Peyer's patch (tissue), 4 donors: ENCODE data around the gene TNFRSF17. TPM values are rescaled to one million over a fixed set of nuclear protein-coding genes. Genes with fewer than 3 reads are reported as not detected.
"Not testable (repeated sequence)": the region's sequence is repeated elsewhere in the genome, so short reads cannot be mapped to it uniquely, and the experiment has no call there.

Experiments used
- DNase-seq, 3 donors: peaks; one replicate each; pipeline ENCODE4 v3.0.0-alpha.2; 2017 to 2019
- H3K27ac ChIP-seq, 4 donors: fragments of 200-600 bp; sonication (generic); one replicate each; pipeline ENCODE4 v1.5.1; 2016 to 2019
- H3K27me3 ChIP-seq, 2 donors: fragments of 200-600 bp; sonication (generic); one replicate each; pipeline ENCODE4 v1.5.1; 2019
- H3K36me3 ChIP-seq, 3 donors: fragments of 200-600 bp; sonication (generic); one replicate each; pipeline ENCODE4 v1.5.1; 2016 to 2019
- H3K4me1 ChIP-seq, 4 donors: fragments of 200-600 bp; sonication (generic); one replicate each; pipeline ENCODE4 v1.5.1; 2016 to 2019
- H3K4me3 ChIP-seq, 4 donors: fragments of 200-600 bp; sonication (generic); 1 replicate in 3 of 4; 2 replicates in 1 of 4; pipeline ENCODE4 v1.5.1; 2016 to 2019; ENCODE audit warnings: mild to moderate bottlenecking in 1 of 4
- H3K9me3 ChIP-seq, 4 donors: fragments of 200-600 bp; sonication (generic); one replicate each; pipeline ENCODE4 v1.5.1; 2016 to 2019; ENCODE audit warnings: mild to moderate bottlenecking in 1 of 4
- CTCF ChIP-seq, 6 experiments: fragments of 450-650 bp in 4 of 6; fragments of 200-600 bp in 2 of 6; sonication (generic) in 1 of 6; IDR thresholded peaks; one replicate each; pipeline ENCODE4 v1.5.1; 2017 to 2019; ENCODE audit warnings: antibody characterized with exemption in 6 of 6, mild to moderate bottlenecking in 3 of 6, moderate library complexity in 1 of 6
- POLR2A ChIP-seq, 2 donors: fragments of 450-650 bp; IDR thresholded peaks; one replicate each; pipeline ENCODE4 v1.5.1; 2017; ENCODE audit warnings: antibody characterized with exemption in 2 of 2, mild to moderate bottlenecking in 2 of 2, moderate library complexity in 2 of 2
- total RNA-seq, 4 donors: library from RNA; depleted of rRNA; stranded (reverse); fragments of >200 nt; gene quantifications; one replicate each; pipeline ENCODE4 v1.1.0, GENCODE V29; 2016

The TNFRSF17 gene
- not detected for total RNA-seq

DNA sequence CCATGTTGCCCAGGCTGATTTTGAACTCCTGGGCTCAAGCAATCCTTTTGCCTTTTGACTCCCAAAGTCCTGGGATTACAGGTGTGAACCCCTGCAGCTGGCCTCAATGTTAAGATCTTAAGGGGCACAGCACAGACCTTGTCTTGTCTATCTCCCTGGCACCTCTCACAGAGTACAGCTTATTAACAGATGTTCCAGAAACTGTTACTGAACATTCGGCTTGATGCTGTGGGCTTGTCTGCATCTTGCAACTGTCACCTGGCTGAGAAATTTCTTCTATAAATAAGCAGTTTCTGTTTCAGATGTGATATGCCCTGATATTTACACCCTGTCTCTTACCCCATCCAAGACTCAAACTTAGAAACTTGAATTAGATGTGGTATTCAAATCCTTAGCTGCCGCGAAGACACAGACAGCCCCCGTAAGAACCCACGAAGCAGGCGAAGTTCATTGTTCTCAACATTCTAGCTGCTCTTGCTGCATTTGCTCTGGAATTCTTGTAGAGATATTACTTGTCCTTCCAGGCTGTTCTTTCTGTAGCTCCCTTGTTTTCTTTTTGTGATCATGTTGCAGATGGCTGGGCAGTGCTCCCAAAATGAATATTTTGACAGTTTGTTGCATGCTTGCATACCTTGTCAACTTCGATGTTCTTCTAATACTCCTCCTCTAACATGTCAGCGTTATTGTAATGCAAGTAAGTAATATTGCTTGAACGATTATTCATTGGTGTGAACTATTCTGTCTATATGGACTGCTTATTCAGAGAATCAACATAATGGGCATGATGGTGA is at the start of gene TNFRSF17:
TNFRSF17 (plus strand) TSS at position 450 of the 791 bp plus-strand sequence; CDS start at position 565, 115 bp downstream.
- Histone ChIP-seq H3K36me3 (no peaks in the 10 kb centered on the region), H3K9me3 (no peaks in the 10 kb centered on the region), H3K4me3 (no peak within 1 kb of the TSS), H3K27ac (peak within 1 kb of the TSS in 2 of 4 donors; percentile 69 to 71), H3K27me3 (no peaks in the 10 kb centered on the region), H3K4me1 (peaks cover 0 to 11% (median 0%) of the 10 kb centered on the region in 4 donors)
- no peak for DNase-seq
- no peak for TF ChIP-seq POLR2A (IDR thresholded peaks at IDR 0.05)
- no peak for TF ChIP-seq CTCF (IDR thresholded peaks at IDR 0.05)

DNA sequence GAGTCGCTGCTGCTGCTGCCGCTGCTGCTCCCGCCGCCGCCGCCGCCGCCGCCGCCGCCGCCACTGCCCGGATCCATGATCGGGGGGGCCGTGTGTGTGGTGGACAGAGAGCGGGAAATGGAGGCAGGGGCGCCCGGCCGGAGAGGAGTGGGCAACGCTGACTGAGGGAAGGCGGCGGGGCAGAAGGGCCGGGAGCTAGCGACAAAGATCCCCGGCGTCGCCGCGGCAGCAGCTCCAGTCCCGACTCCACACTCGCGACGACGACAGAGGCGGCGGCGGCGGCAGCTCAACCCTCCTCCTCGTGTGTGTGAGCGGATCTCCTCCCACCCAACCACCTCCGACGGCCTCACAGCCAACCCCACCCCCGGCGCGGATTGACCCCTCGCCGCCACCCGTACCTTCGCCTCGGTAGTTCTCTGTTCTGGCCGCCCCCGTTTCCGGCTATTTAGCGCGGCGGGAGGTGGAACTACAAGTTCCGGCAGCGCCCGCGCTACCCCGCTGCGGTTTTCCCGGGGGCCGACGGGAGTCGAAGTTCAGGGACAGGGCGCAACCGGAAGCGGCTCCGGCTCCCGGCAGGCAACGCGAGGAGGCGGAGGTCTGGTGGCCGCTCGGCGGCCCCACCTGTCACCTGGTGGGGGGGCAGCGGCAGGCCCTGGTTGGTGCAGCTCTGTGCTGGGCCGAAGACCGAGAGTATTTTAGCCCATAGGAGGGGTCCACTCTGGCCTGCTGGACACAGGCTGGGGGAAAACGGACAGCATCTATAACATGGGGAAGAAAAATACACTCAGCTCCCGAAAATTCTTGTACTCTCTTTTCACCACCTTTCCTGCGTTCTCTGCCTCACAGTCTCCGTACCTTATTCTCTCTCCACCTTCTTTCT is 49.1 kb upstream of the TNFRSF17 start, which contains the start of gene GSPT1:
GSPT1 (minus strand) TSS at position 313 of the 880 bp plus-strand sequence; CDS start at position 77, 236 bp downstream.
- no peaks in the 10 kb centered on the region for H3K9me3 ChIP-seq
- TF ChIP-seq CTCF (IDR thresholded peaks at IDR 0.05) = peak in 5 of 6 experiments; percentile 12 to 56 (median 34)
- TF ChIP-seq POLR2A (IDR thresholded peaks at IDR 0.05) = peak; percentile 60 to 86
- H3K27me3 ChIP-seq = no peaks in the 10 kb centered on the region
- no peaks in the 10 kb centered on the region for H3K36me3 ChIP-seq
- peak within 1 kb of the TSS; percentile 77 to 97 (median 92) for H3K4me3 ChIP-seq
- peak within 1 kb of the TSS; percentile 96 to 99 (median 97) for H3K27ac ChIP-seq
- peaks cover 0 to 29% (median 2%) of the 10 kb centered on the region in 4 donors for H3K4me1 ChIP-seq
- DNase-seq = peak; percentile 97 to 99 (median 99)

DNA sequence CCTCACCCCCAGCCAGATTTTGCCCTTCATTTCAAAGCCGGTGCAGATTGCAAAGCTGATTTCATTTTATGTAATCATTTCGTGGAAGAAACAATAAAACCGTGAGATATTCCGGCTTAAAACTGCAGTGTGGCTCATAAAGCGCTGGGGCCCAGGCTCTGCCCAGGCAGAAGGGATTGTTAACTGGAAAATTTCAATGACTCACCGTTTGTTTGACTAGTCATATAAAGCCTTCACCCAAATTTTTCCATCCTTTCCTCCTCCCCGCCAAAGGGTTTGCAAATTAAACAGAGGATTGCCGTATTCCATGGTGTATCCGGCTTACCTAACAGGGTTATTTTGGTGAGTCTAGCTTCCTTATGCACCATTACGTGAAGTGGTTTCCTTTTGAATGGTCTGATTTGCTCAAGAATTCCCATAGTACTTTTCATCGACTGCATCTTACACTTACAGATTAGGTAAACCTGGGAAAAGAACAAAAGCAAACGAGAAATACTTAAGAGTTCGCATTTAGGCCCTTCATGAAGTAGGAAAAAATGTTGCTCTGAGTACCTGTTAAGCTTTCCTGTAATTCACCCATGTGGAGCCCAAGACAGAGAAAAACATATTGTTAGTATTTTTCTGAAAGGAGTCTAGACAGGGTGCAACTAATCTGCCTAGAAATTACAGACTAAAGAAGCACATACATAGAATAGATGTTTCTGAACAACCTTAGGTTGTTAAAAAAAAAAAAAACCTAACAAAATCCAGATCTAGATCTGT is 48.3 kb upstream of the TNFRSF17 start:
- Histone ChIP-seq H3K9me3 (no peaks in the 10 kb centered on the region), H3K36me3 (no peaks in the 10 kb centered on the region), H3K27ac (peak overlapping the region; percentile 77 to 99 (median 97)), H3K27me3 (no peaks in the 10 kb centered on the region), H3K4me1 (peaks cover 0 to 23% (median 2%) of the 10 kb centered on the region in 4 donors), H3K4me3 (peak overlapping the region; percentile 77 to 97 (median 92))
- TF ChIP-seq CTCF (IDR thresholded peaks at IDR 0.05) (peak in 1 of 6 experiments; percentile 1), POLR2A (IDR thresholded peaks at IDR 0.05) (no peak)
- peak in 1 of 3 donors; percentile 51 for DNase-seq

GRCh38 chr16:11924046-11924445 is 41.0 kb upstream of the TNFRSF17 start:
- not testable (repeated sequence) for H3K4me1 ChIP-seq, H3K27ac ChIP-seq, H3K4me3 ChIP-seq, H3K9me3 ChIP-seq, H3K27me3 ChIP-seq, H3K36me3 ChIP-seq, DNase-seq

DNA sequence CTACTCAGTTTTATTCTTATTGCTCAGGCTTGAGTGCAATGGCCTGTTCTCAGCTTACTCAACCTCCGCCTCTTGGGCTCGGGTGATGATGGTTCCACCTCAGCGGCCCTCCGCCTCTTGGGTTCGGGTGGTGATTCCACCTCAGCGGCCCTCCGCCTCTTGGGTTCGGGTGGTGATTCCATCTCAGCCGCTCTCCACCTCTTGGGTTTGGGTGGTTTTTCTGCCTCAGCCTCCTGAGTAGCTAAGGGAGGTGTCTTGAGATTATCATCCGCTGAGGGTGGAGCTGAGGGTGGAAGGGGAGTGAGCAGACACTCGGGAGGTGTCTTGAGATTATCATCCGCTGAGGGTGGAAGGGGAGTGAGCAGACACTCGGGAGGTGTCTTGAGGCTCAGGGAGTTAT is 37.7 kb upstream of the TNFRSF17 start:
- H3K4me1 ChIP-seq, DNase-seq, H3K27ac ChIP-seq, H3K36me3 ChIP-seq, H3K27me3 ChIP-seq, H3K9me3 ChIP-seq, H3K4me3 ChIP-seq: not testable (repeated sequence)

GRCh38 chr16:11941945-11942344 is 23.1 kb upstream of the TNFRSF17 start, which contains the start of gene NPIPB2:
Gene NPIPB2 (minus strand): TSS chr16:11942045. CDS start chr16:11942045, 0 bp downstream.
- not testable (repeated sequence) for H3K4me1 ChIP-seq, H3K4me3 ChIP-seq, H3K27ac ChIP-seq, H3K9me3 ChIP-seq, H3K27me3 ChIP-seq, H3K36me3 ChIP-seq, DNase-seq
